Measurements from ENCODE around the gene PITX3. TPM values are rescaled to one million over a fixed set of nuclear protein-coding genes. Genes with fewer than 3 reads are reported as not detected.

PITX3 gene
- total and polyA plus RNA-seq, 10 of the 15 experiments (the other 5 are each of a cell fraction or from before 2014, with no cell fraction given), result not detected

- DNase-seq (ENCODE audit: low read depth, low spot score) (no peak), ATAC-seq (no peak), FAIRE-seq (no peak)
- RAD21 ChIA-PET (ENCODE audit: unreplicated experiment), result interaction anchor here (1.1 kb wide), 1 partner anchor 53 kb away, joined by 3 read pairs; no protein-coding TSS in a partner anchor
- Histone ChIP-seq H3K9ac (ENCODE audit: control insufficient read depth, insufficient read depth, low read length) (no peak overlapping the region), H3K4me3 (no peak overlapping the region), H3K79me2 (ENCODE audit: control insufficient read depth, insufficient read depth, low read length) (no peaks in the 10 kb centered on the region), H3K36me3 (ENCODE audit: control insufficient read depth in 2 of 2, insufficient read depth in 2 of 2, low read length in 1 of 2) (no peaks in the 10 kb centered on the region), H2AFZ (ENCODE audit: control insufficient read depth, low read depth, low read length) (no peak overlapping the region), H3K4me2 (ENCODE audit: control insufficient read depth, insufficient read depth) (no peak overlapping the region), H3K27me3 (replicated peaks in 1 of 2; ENCODE audit: control insufficient read depth in 2 of 2, insufficient read depth in 2 of 2, low read length in 1 of 2) (peaks cover 0 to 2% of the 10 kb centered on the region in 2 experiments; a peak in 1 of 4 replicates), H4K20me1 (ENCODE audit: control insufficient read depth, insufficient read depth) (no peaks in the 10 kb centered on the region), H3K27ac (ENCODE audit: control insufficient read depth, insufficient read depth) (no peak overlapping the region), H3K4me1 (ENCODE audit: control insufficient read depth, insufficient read depth, low read length) (peaks cover 4% of the 10 kb centered on the region), H3K9me3 (replicated peaks; ENCODE audit: control insufficient read depth, insufficient read depth, low read length) (no peaks in the 10 kb centered on the region)
- CTCF ChIA-PET, result interaction anchor here (0.5 to 4.9 kb wide), 4 partner anchors 8 to 129 kb away, joined by 5 to 51 read pairs (median 13); no protein-coding TSS in a partner anchor
- SMC1A ChIA-PET (ENCODE audit: uncharacterized antibody, unreplicated experiment), result interaction anchor here (1.0 kb wide), 1 partner anchor 256 kb away, joined by 3 read pairs; no protein-coding TSS in a partner anchor
- WGBS (ENCODE audit: insufficient coverage, insufficient replicate concordance, low lambda C conversion rate, missing lambda C conversion rate), result 66% methylated on average over 5 of the region's 5 CpGs
- POLR2A ChIA-PET, result no interaction called here
- in situ Hi-C loops (cut with MboI), result no loop called here
- intact Hi-C loops (cut with micrococcal nuclease; ENCODE audit: unreplicated experiment), result no loop called here
- no TSS peak for BruUV-seq (replicated peaks)
- no peak for TF ChIP-seq HDAC6 (IDR thresholded peaks at IDR 0.05; ENCODE audit: unreplicated experiment)
- TF ChIP-seq ZNF592 (IDR thresholded peaks at IDR 0.05), result no peak
- no peak for TF ChIP-seq MTA2 (IDR thresholded peaks at IDR 0.05; ENCODE audit: low read depth)
- no peak for TF ChIP-seq MAX (IDR thresholded peaks at IDR 0.05; ENCODE audit: low read depth, low read length)
- no peak for TF ChIP-seq STAT1 (conservative IDR thresholded peaks at IDR 0.05)
- no peak for TF ChIP-seq SUPT20H (IDR thresholded peaks at IDR 0.05; ENCODE audit: borderline replicate concordance, control insufficient read depth, low read depth, low read length)
- TF ChIP-seq PAX5 (IDR thresholded peaks at IDR 0.05; ENCODE audit: borderline replicate concordance, low read depth, low read length), result no peak
- TF ChIP-seq SP1 (IDR thresholded peaks at IDR 0.05; ENCODE audit: low read depth, low read length), result no peak
- no peak for TF ChIP-seq ELK1 (IDR thresholded peaks at IDR 0.05; ENCODE audit: low read depth, low read length)
- TF ChIP-seq PBX3 (IDR thresholded peaks at IDR 0.05; ENCODE audit: insufficient replicate concordance, low read depth, low read length), result no peak
- TF ChIP-seq ZBTB4 (CRISPR knock-in tag; IDR thresholded peaks at IDR 0.05), result no peak
These were observed 18.5 kb downstream of the PITX3 start for GRCh38 chr10:102222797-102223196.

Data from GM12878 (cell line).